GM18505 (cell line): ENCODE data around the gene SART1.
"Not testable (repeated sequence)": the region's sequence is repeated elsewhere in the genome, so short reads cannot be mapped to it uniquely, and the experiment has no call there.

ENCODE experiments used
- ATAC-seq: cut with Tn5 transposase; IDR thresholded peaks from one replicate; pipeline ENCODE4 v1.9.1; 2021; ENCODE audit not compliant: unreplicated experiment
- POLR2A ChIP-seq: IDR thresholded peaks from 4 replicates; pipeline ENCODE4 v1.6.1; 2011; ENCODE audit warnings: borderline replicate concordance; ENCODE audit not compliant: insufficient read depth, insufficient read length; ENCODE audit errors: extremely low read depth

Gene SART1

DNA sequence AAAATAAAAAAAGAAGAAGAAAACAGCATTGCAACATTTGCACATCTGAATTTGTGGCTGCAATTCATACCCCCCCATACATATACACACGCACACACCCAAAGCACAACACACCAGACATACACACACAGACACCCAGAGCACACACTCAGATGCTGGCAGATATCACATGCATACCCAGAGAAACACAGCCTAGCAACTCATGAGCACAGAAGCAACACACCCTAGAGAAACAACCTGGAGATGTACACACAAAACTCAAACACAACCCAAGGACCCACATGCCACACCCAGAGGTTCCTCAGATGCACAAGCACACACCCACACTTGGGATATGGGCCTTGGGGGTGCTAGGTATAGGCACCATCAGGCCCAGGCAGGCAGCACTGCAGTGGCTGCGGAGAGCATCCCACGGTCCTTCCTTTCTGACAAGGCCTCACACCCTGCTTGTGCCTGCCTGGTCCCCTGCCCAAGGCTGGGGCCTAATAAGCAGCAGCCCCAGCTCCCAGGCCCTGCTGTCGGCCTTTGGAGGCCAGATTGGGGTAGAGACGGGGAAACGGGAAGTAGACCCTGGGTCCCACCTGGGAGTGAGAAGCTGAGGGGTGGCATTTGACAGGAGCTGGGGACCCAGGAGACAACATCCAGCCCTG is 53.4 kb downstream of the SART1 start:
- no peak for ATAC-seq
- no peak for TF ChIP-seq POLR2A

- no peak for ATAC-seq
- TF ChIP-seq POLR2A = no peak
These were observed 53.9 kb downstream of the SART1 start for GRCh38 chr11:66015454-66015881.

GRCh38 chr11:66015936-66016792 is 54.6 kb downstream of the SART1 start:
- no peak for TF ChIP-seq POLR2A
- no peak for ATAC-seq

GRCh38 chr11:66016793-66017177 is 55.3 kb downstream of the SART1 start:
- ATAC-seq = no peak
- TF ChIP-seq POLR2A = no peak

DNA sequence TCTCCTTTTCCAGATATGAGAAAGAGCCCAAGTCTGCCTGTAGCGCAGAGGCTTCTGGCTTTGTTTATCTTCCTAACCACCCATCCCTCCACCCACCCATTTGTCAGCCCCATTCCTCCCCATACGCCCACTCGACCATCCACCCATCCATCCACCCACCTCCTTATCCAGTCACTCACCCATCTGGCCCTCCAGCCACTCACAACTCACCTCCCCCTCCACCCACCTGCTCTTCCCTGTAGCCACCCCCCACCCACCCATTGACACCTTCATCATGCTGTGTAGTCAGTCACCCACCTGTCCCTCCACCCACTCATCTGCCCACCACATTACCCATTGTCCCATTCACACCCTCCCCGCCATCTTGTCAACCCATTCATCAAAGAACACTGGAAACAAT is 55.8 kb downstream of the SART1 start:
- ATAC-seq = no peak
- no peak for TF ChIP-seq POLR2A

DNA sequence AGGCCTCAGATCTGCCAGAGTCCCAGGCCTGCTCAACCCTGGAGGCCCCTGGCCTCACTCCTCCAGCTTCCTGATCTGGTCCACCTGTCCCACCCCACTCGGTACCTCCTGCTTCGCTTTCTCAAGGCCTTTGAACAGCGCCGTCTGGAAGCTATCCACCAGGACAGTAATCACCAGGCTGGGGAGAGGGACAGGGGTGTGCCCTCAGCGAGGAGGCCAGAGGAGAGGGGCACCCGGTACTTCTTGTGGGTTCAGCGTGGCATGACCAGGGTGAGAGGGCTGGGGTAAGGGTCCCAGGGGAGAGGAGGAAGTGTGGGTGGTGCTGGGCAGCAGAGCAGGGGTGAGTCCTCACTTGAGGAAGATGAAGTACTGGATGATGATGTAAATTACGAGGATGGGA is 58.7 kb downstream of the SART1 start:
- no peak for TF ChIP-seq POLR2A
- no peak for ATAC-seq

DNA sequence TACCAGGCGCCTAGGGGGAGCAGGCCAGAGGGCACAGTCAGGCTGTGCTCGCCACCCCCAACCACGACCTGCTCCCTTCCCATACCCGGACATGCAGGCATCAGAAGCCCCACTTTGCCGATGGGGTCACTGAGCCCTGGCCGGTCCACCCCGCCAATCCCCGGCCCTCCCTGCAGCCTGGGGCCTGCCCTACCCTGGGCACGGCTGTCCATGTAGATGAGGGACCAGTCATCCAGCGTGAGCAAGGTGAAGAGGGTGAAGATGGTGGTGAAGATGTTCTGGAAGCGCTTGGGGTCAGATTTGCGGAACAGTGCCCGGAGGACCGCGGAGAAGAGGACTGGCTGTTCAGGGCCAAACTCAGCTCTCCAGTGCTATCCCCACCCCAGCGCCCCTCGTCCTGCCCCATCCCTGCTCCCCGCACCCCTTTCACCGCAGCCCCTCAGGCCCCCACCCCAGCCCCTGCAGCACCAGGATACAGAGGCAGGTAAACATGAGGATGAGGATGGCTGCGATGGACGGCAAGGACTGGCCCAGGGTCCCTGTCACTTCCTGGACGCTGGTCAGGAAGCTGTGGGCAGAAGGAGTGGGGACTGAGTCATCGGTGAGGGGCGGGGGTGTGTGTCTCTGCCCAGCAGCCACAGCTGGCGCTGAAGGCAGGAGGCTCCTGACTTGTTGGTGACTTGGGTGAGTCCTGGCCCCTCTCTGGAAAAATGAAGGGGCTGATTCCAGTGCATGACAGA is 59.3 kb downstream of the SART1 start:
- no peak for TF ChIP-seq POLR2A
- ATAC-seq = no peak

DNA sequence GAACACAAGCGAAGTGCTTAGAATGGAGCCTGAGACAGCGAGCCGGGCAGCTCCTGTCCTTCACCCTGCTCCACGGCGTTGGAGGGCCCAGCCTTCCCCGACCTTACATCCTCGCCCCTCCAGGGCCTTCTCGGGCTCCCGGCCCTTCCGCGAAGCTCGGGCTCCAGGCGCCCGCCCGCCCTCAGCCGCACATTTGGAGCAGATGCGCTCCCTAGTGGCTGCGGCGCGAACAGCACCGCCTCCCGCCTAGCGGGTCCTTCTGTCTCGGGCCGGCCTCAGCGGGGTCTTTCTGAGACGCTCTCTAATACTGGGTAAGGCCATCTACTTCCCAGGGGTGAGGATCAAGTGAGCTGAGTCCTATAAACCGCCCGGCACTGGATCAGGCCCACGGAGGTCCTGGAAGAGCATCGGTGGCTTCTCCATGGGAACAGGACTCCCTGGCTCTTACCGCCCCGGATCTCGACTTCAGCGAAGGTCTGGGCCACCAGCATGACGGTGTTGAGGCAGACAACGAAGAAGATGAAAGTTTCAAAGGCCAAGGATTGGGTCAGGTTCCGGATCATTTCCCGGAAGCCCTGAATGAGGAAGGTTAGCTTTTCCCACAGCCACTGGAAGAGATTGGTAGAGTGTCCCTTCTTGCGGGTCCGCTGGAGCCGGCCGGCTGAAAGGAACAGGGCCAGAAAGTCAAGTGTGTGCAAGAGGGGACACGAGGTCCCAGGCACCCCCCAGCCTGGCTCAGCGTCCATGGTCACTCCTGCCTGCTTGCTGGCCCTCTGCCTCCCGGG is 61.1 kb downstream of the SART1 start:
- no peak for TF ChIP-seq POLR2A
- no peak for ATAC-seq

- not testable (repeated sequence) for ATAC-seq
These were observed 61.6 kb downstream of the SART1 start for GRCh38 chr11:66023186-66023440.

GRCh38 chr11:66026017-66026529 is 64.5 kb downstream of the SART1 start, which contains the start of gene CATSPER1:
TSS of gene CATSPER1 (minus strand) at chr11:66026479. CDS start at chr11:66026379, 100 bp downstream.
- no peak for ATAC-seq
- no peak for TF ChIP-seq POLR2A
